ENCODE data around the gene TSHR.

GRCh38 chr14:80946797-80947196 lies 8.6 kb upstream of the TSHR start:
- TF ChIP-seq REST (IDR thresholded peaks at IDR 0.05; ENCODE audit: unreplicated experiment) (no peak), CTCF (conservative IDR thresholded peaks at IDR 0.05; ENCODE audit: low read depth in 2 of 2) (no peak), CREB1 (CRISPR knock-in tag; IDR thresholded peaks at IDR 0.05; ENCODE audit: low read depth) (no peak), POLR2AphosphoS5 (IDR thresholded peaks at IDR 0.05; ENCODE audit: low read depth) (no peak), EZH2 (IDR thresholded peaks at IDR 0.05; ENCODE audit: low read depth, unreplicated experiment) (no peak), JUNB (IDR thresholded peaks at IDR 0.05; ENCODE audit: unreplicated experiment) (no peak), EZH2phosphoT487 (IDR thresholded peaks at IDR 0.05; ENCODE audit: unreplicated experiment) (no peak)
